Left ventricle myocardium superior (tissue), 1 donor: ENCODE results near the gene CACNA2D2. TPM values are rescaled to one million over a fixed set of nuclear protein-coding genes. Genes with fewer than 3 reads are reported as not detected.
A peak's percentile ranks its signal among the peaks of the same experiment; 100 is the strongest.

Experiments used
- ATAC-seq: fragments of 200-7000 bp; cut with Tn5 transposase; one replicate; pipeline ENCODE4 v1.9.1; 2020; ENCODE audit warnings: mild to moderate bottlenecking, moderate library complexity
- DNase-seq: peaks from one replicate; pipeline ENCODE4 v3.0.0-alpha.2; 2020
- intact Hi-C: fragments of 100-400 bp; cut with micrococcal nuclease; formaldehyde crosslinking; loops from one replicate; pipeline ENCODE4 v1.11.0; 2022
- total RNA-seq: library from RNA; stranded (reverse); fragmentation: NEBNext Ultra II Directional; extraction: Animal tissue kit (Norgen Biotek cat#: 25700); gene quantifications from one replicate; pipeline ENCODE4 v1.2.1, GENCODE V29; 2021
- donor health status: DM: no; HTN: yes; CAD: no; lungs with severe emphysema.

Gene CACNA2D2
- total RNA-seq, 1 donor from 2014 or later: 2.8 TPM

- intact Hi-C loops: no loop called here
- ATAC-seq (no peak), DNase-seq (no peak)
Measured at GRCh38 chr3:50412231-50412754, 91.1 kb downstream of the CACNA2D2 start.

GRCh38 chr3:50411229-50411628 lies 92.2 kb downstream of the CACNA2D2 start:
- intact Hi-C loops: no loop called here
- DNase-seq: no peak
- ATAC-seq: no peak

- ATAC-seq: no peak
Measured at GRCh38 chr3:50410608-50411139, 92.8 kb downstream of the CACNA2D2 start.

GRCh38 chr3:50410185-50410584 lies 93.2 kb downstream of the CACNA2D2 start:
- DNase-seq (no peak), ATAC-seq (no peak)
- intact Hi-C loops: no loop called here

More at GRCh38 chr3:50410608-50411139, 92.8 kb downstream of the CACNA2D2 start:
- intact Hi-C loops: no loop called here
- no peak for DNase-seq

GRCh38 chr3:50408443-50408944 lies 94.9 kb downstream of the CACNA2D2 start:
- no peak for ATAC-seq
- intact Hi-C loops: no loop called here
- no peak for DNase-seq

- intact Hi-C loops: no loop called here
- DNase-seq: no peak
- ATAC-seq: no peak
Measured at GRCh38 chr3:50406487-50406886, 96.9 kb downstream of the CACNA2D2 start.

GRCh38 chr3:50405249-50405648 lies 98.2 kb downstream of the CACNA2D2 start:
- no peak for ATAC-seq
- intact Hi-C loops: no loop called here
- no peak for DNase-seq

GRCh38 chr3:50401978-50402595 lies 101.3 kb downstream of the CACNA2D2 start:
- no peak for ATAC-seq
- intact Hi-C loops: no loop called here
- no peak for DNase-seq

GRCh38 chr3:50396502-50396901 lies 106.9 kb downstream of the CACNA2D2 start:
- intact Hi-C loops: no loop called here
- ATAC-seq (no peak), DNase-seq (no peak)

GRCh38 chr3:50395070-50395860 lies 108.2 kb downstream of the CACNA2D2 start:
- no peak for ATAC-seq
- intact Hi-C loops: no loop called here
- DNase-seq: no peak

GRCh38 chr3:50393061-50393460 lies 110.4 kb downstream of the CACNA2D2 start:
- DNase-seq (no peak), ATAC-seq (no peak)
- intact Hi-C loops: no loop called here

- peak; percentile 89 for ATAC-seq
- peak; percentile 73 for DNase-seq
- intact Hi-C loops: no loop called here
Measured at GRCh38 chr3:50392101-50392715, 111.2 kb downstream of the CACNA2D2 start.

- peak; percentile 88 for DNase-seq
- intact Hi-C loops: no loop called here
- ATAC-seq: peak; percentile 87
Measured at GRCh38 chr3:50390508-50391224, 112.8 kb downstream of the CACNA2D2 start.

GRCh38 chr3:50389414-50389767 lies 114.0 kb downstream of the CACNA2D2 start:
- intact Hi-C loops: no loop called here
- ATAC-seq (no peak), DNase-seq (no peak)

GRCh38 chr3:50388720-50389413 lies 114.6 kb downstream of the CACNA2D2 start:
- DNase-seq (no peak), ATAC-seq (no peak)
- intact Hi-C loops: no loop called here

- intact Hi-C loops: no loop called here
- ATAC-seq: no peak
- DNase-seq: no peak
Measured at GRCh38 chr3:50388016-50388719, 115.3 kb downstream of the CACNA2D2 start.

- DNase-seq (no peak), ATAC-seq (no peak)
- intact Hi-C loops: no loop called here
Measured at GRCh38 chr3:50385754-50386153, 117.7 kb downstream of the CACNA2D2 start.

- intact Hi-C loops: no loop called here
- ATAC-seq: no peak
- no peak for DNase-seq
Measured at GRCh38 chr3:50383750-50384149, 119.7 kb downstream of the CACNA2D2 start.
